RWPE2 (cell line): ENCODE data around the gene BMERB1.
"Not testable (repeated sequence)": the region's sequence is repeated elsewhere in the genome, so short reads cannot be mapped to it uniquely, and the experiment has no call there.

Experiments used
- ATAC-seq: fragments of 200-7000 bp; cut with Tn5 transposase; 3 replicates; pipeline ENCODE4 v1.9.1; 2021; ENCODE audit warnings: low read depth
- DNase-seq: peaks from one replicate; pipeline ENCODE4 v3.0.0-alpha.2; 2020; ENCODE audit warnings: low spot score
- H3K27ac ChIP-seq: fragments of 450-650 bp; 2 replicates; pipeline ENCODE4 v1.5.1; 2017; ENCODE audit warnings: mild to moderate bottlenecking; ENCODE audit not compliant: poor library complexity, severe bottlenecking
- H3K27me3 ChIP-seq: fragments of 250-450 bp; sonication (Bioruptor Pico); 2 replicates; pipeline ENCODE4 v1.5.1; 2021; ENCODE audit warnings: mild to moderate bottlenecking, moderate library complexity; ENCODE audit not compliant: insufficient read depth, poor library complexity, severe bottlenecking
- H3K36me3 ChIP-seq: fragments of 250-450 bp; sonication (Bioruptor Pico); 2 replicates; pipeline ENCODE4 v1.5.1; 2020; ENCODE audit warnings: low read depth, mild to moderate bottlenecking, moderate library complexity
- H3K4me1 ChIP-seq: fragments of 250-450 bp; sonication (Bioruptor Pico); 2 replicates; pipeline ENCODE4 v1.5.1; 2021; ENCODE audit warnings: mild to moderate bottlenecking, moderate library complexity; ENCODE audit not compliant: insufficient read depth, poor library complexity, severe bottlenecking
- H3K4me3 ChIP-seq: fragments of 250-450 bp; sonication (Bioruptor Pico); 2 replicates; pipeline ENCODE4 v1.5.1; 2021; ENCODE audit warnings: mild to moderate bottlenecking, moderate library complexity; ENCODE audit not compliant: severe bottlenecking
- H3K9me3 ChIP-seq: fragments of 250-450 bp; sonication (Bioruptor Pico); 2 replicates; pipeline ENCODE4 v1.5.1; 2021; ENCODE audit warnings: mild to moderate bottlenecking, moderate library complexity; ENCODE audit not compliant: severe bottlenecking
- CTCF ChIP-seq: fragments of 450-650 bp; IDR thresholded peaks from one replicate; pipeline ENCODE4 v1.5.1; 2017; ENCODE audit warnings: mild to moderate bottlenecking, moderate library complexity; ENCODE audit not compliant: poor library complexity, severe bottlenecking

Gene BMERB1

GRCh38 chr16:15605839-15606517, 171.6 kb downstream of the BMERB1 start:
- Histone ChIP-seq H3K36me3 (peaks cover 77% of the 10 kb centered on the region), H3K4me1 (no peaks in the 10 kb centered on the region), H3K9me3 (no peaks in the 10 kb centered on the region), H3K4me3 (no peak overlapping the region), H3K27ac (no peak overlapping the region), H3K27me3 (no peaks in the 10 kb centered on the region)
- no peak for TF ChIP-seq CTCF
- no peak for ATAC-seq
- no peak for DNase-seq

GRCh38 chr16:15606518-15607220, 172.3 kb downstream of the BMERB1 start:
- H3K27ac ChIP-seq: no peak overlapping the region
- no peak for TF ChIP-seq CTCF
- H3K9me3 ChIP-seq: no peaks in the 10 kb centered on the region
- peaks cover 74% of the 10 kb centered on the region for H3K36me3 ChIP-seq
- ATAC-seq: no peak
- no peak for DNase-seq
- no peaks in the 10 kb centered on the region for H3K27me3 ChIP-seq
- no peak overlapping the region for H3K4me3 ChIP-seq
- H3K4me1 ChIP-seq: no peaks in the 10 kb centered on the region

- peaks cover 74% of the 10 kb centered on the region for H3K36me3 ChIP-seq
- DNase-seq, H3K27me3 ChIP-seq, ATAC-seq, H3K4me3 ChIP-seq, H3K4me1 ChIP-seq, H3K27ac ChIP-seq, H3K9me3 ChIP-seq: not testable (repeated sequence)
Measured at GRCh38 chr16:15607221-15607699, 172.9 kb downstream of the BMERB1 start.

GRCh38 chr16:15607700-15608396, 173.5 kb downstream of the BMERB1 start:
- no peaks in the 10 kb centered on the region for H3K9me3 ChIP-seq
- DNase-seq: no peak
- no peaks in the 10 kb centered on the region for H3K4me1 ChIP-seq
- no peak for ATAC-seq
- H3K27ac ChIP-seq: no peak overlapping the region
- TF ChIP-seq CTCF: no peak
- no peak overlapping the region for H3K4me3 ChIP-seq
- no peaks in the 10 kb centered on the region for H3K27me3 ChIP-seq
- peaks cover 74% of the 10 kb centered on the region for H3K36me3 ChIP-seq

GRCh38 chr16:15608398-15609285, 174.3 kb downstream of the BMERB1 start:
- Histone ChIP-seq H3K9me3 (no peaks in the 10 kb centered on the region), H3K4me1 (peaks cover 8% of the 10 kb centered on the region), H3K4me3 (no peak overlapping the region), H3K27me3 (no peaks in the 10 kb centered on the region), H3K27ac (no peak overlapping the region), H3K36me3 (peaks cover 71% of the 10 kb centered on the region)
- DNase-seq (no peak), ATAC-seq (no peak)
- no peak for TF ChIP-seq CTCF
